K562 (cell line): ENCODE measurements around the gene MUC5B.
"Not testable (repeated sequence)": the region's sequence is repeated elsewhere in the genome, so short reads cannot be mapped to it uniquely, and the experiment has no call there.

Source experiments
- EHMT2 ChIP-seq: fragments of 450-650 bp; IDR thresholded peaks from 2 replicates; pipeline ENCODE4 v1.6.1; 2018; ENCODE audit warnings: antibody characterized with exemption
- POLR2AphosphoS5 ChIP-seq: IDR thresholded peaks from 2 replicates; pipeline ENCODE4 v1.6.1; 2011; ENCODE audit warnings: mild to moderate bottlenecking, low read depth, low read length, moderate library complexity; ENCODE audit not compliant: control insufficient read depth, insufficient read depth
- STAG1 ChIP-seq: sonication (generic); formaldehyde crosslinking; IDR thresholded peaks from 2 replicates; pipeline ENCODE4 v1.5.0; 2020; ENCODE audit warnings: missing genetic modification reagents, borderline replicate concordance
- U2AF1 ChIP-seq: fragments of 200-400 bp; formaldehyde crosslinking; optimal IDR thresholded peaks from 2 replicates; pipeline ENCODE3; 2017; ENCODE audit warnings: mild to moderate bottlenecking, low read depth, low read length, moderate library complexity
- ZBTB7A ChIP-seq: IDR thresholded peaks from 2 replicates; pipeline ENCODE4 v1.6.1; 2011; ENCODE audit warnings: low read depth, mild to moderate bottlenecking, low read length, moderate library complexity, borderline replicate concordance; ENCODE audit not compliant: control insufficient read depth
- ZNF311 ChIP-seq: fragments of 250-450 bp; sonication (Bioruptor Pico); IDR thresholded peaks from 2 replicates; pipeline ENCODE4 v1.4.0; 2020; ENCODE audit warnings: mild to moderate bottlenecking, moderate library complexity
- TF ChIP-seq, protein P1 (sequence below): fragments of 250-450 bp; sonication (Bioruptor Pico); IDR thresholded peaks from 2 replicates; pipeline ENCODE4 v1.4.0; 2020; ENCODE audit warnings: mild to moderate bottlenecking, moderate library complexity

DNA sequence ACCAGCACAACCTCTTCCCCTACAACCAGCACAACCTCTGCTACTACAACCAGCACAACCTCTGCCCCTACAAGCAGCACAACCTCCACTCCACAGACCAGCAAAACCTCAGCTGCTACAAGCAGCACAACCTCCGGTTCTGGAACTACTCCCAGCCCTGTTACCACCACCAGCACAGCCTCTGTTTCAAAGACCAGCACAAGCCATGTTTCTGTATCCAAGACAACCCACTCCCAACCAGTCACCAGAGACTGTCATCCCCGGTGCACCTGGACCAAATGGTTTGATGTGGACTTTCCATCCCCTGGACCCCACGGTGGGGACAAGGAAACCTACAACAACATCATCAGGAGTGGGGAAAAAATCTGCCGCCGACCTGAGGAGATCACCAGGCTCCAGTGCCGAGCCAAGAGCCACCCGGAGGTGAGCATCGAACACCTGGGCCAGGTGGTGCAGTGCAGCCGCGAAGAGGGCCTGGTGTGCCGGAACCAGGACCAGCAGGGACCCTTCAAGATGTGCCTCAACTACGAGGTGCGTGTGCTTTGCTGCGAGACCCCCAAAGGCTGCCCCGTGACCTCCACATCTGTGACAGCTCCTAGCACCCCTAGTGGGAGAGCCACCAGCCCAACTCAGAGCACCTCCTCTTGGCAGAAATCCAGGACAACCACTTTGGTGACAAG, 34.3 kb upstream of the MUC5B start:
- not testable (repeated sequence) for TF ChIP-seq STAG1 (CRISPR knock-in tag); POLR2AphosphoS5; U2AF1; EHMT2; ZBTB7A; ZNF311 (CRISPR knock-in tag)
- TF ChIP-seq, protein P1, sequence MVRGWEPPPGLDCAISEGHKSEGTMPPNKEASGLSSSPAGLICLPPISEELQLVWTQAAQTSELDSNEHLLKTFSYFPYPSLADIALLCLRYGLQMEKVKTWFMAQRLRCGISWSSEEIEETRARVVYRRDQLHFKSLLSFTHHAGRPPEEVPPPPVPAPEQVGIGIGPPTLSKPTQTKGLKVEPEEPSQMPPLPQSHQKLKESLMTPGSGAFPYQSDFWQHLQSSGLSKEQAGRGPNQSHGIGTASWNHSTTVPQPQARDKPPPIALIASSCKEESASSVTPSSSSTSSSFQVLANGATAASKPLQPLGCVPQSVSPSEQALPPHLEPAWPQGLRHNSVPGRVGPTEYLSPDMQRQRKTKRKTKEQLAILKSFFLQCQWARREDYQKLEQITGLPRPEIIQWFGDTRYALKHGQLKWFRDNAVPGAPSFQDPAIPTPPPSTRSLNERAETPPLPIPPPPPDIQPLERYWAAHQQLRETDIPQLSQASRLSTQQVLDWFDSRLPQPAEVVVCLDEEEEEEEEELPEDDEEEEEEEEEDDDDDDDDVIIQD (CRISPR knock-in tag), result not testable (repeated sequence)
